ENCODE results near the gene LUZP2.

DNA sequence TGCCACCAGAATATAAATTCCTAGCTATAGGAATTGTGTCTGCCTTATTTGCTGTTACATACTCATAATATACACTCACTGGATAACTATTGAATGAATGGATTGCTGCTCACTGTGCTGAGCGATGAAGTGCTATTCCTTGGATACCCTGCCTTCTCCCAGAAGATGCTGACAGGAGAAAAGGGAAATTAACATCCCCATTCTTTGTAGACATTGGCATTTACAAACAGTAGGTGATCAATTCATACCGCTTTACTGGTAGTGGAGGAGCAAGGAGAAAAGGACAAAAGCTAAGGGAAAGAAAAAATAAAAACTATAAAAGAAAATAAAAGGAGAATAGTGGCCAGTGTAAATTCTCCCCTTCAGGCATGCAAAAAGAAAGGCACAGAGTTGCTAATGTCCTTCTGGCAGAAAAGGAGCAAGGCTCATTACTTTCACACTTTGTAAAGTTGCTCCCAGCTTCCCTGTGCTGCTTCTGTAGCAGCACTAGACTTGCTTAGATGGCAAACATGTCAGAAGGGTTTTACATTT is 183.0 kb downstream of the LUZP2 start:
- TF ChIP-seq POLR2A (IDR thresholded peaks at IDR 0.05) (no peak), POLR2AphosphoS5 (IDR thresholded peaks at IDR 0.05) (no peak)
- TF ChIP-seq, protein P1, sequence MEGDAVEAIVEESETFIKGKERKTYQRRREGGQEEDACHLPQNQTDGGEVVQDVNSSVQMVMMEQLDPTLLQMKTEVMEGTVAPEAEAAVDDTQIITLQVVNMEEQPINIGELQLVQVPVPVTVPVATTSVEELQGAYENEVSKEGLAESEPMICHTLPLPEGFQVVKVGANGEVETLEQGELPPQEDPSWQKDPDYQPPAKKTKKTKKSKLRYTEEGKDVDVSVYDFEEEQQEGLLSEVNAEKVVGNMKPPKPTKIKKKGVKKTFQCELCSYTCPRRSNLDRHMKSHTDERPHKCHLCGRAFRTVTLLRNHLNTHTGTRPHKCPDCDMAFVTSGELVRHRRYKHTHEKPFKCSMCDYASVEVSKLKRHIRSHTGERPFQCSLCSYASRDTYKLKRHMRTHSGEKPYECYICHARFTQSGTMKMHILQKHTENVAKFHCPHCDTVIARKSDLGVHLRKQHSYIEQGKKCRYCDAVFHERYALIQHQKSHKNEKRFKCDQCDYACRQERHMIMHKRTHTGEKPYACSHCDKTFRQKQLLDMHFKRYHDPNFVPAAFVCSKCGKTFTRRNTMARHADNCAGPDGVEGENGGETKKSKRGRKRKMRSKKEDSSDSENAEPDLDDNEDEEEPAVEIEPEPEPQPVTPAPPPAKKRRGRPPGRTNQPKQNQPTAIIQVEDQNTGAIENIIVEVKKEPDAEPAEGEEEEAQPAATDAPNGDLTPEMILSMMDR (IDR thresholded peaks at IDR 0.05): no peak

Measured in gastroesophageal sphincter (tissue), 3 donors.